HG03575 (cell line): Measurements from ENCODE around the gene TMEM165.

ENCODE experiments used
- ATAC-seq: cut with Tn5 transposase; IDR thresholded peaks from one replicate; pipeline ENCODE4 v1.9.1; 2021; ENCODE audit not compliant: unreplicated experiment, insufficient number of reproducible peaks, low FRiP score; ENCODE audit errors: extremely low read depth

Gene TMEM165

GRCh38 chr4:55440786-55441185 is 45.0 kb downstream of the TMEM165 start:
- no peak for ATAC-seq

GRCh38 chr4:55442541-55442940 is 46.8 kb downstream of the TMEM165 start:
- no peak for ATAC-seq

DNA sequence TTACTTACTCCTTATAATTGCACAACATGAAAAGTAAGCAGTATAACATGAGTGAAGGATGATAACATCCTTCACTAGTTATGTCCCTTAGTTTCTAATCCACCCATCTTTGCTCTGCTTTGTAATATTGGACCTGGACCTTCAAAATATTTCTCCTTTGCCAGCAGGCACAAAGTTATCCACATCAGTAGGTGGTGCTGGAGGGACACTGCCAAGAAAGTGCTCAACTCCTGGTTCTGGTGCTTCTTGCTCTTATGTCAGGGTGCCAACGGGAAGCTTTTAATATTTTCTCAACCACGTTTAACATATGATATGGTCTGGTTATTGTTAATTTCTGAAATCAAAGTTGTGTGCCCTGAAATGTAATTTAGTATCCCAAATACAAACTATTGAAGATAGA is 49.1 kb downstream of the TMEM165 start:
- no peak for ATAC-seq

GRCh38 chr4:55445921-55446577 is 50.3 kb downstream of the TMEM165 start:
- no peak for ATAC-seq

DNA sequence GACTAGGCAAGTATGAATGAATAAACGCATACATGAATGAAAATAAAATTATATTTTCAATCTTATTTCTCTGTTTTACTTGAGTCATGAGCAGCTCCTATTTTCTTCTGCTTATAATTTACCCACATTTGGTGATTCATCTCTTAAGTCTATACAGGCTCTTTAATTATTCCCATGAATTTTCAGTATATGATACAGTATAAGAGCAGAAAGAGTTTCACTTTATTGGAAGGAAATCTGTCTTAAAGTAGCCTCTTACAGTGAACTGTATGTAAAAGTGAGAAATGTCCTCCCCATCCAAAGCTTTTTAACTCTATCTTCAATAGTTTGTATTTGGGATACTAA is 50.8 kb downstream of the TMEM165 start:
- ATAC-seq, result no peak

DNA sequence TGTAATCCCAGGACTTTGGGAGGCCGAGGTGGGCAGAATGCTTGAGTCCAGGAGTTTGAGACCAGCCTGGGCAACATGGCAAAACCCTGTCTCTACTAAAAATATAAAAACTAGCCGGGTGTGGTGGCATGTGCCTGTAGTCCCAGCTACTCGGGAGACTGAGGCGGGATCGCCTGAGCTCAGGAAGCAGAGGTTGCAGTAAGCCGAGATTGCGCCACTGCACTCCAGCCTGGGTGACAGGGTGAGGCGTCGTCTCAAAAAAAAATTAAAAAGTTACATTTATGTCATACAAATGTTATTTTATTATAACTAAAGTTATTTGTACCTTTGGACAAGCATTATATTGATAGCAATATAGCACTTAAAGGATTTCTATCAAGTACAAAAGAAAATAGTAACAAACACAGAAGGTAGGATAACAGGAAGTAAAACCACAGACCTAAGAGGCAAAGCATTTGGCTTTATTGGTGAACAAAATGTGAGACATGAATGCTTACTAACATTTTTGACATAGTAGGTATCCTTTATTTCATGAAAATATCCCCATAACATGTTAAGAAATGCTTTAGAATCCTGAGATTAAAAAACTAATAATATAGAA is 51.5 kb downstream of the TMEM165 start:
- ATAC-seq, result no peak

GRCh38 chr4:55447831-55448230 is 52.1 kb downstream of the TMEM165 start:
- ATAC-seq, result no peak

- no peak for ATAC-seq
Measured at GRCh38 chr4:55450566-55450965, 54.8 kb downstream of the TMEM165 start.

- ATAC-seq, result no peak
Measured at GRCh38 chr4:55458164-55458563, 62.4 kb downstream of the TMEM165 start.

DNA sequence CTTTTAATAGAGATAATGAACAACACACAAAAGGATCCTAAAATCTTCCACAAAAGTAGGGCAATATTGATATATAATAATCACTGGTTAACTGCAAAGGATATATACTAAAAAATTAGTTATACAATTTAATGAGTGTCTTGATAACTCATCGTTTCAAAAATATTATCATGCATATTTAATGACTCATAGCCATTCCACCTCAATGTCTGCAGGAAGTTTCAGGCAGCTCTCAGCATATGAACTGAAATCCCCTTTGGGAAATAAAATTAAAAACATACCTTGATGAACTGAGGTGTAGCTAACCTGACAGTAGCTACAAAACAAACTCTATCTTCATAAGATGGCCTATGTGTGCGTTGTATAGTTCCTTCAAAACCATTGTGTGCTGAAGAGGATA is 62.9 kb downstream of the TMEM165 start:
- no peak for ATAC-seq

GRCh38 chr4:55466001-55466400 is 70.2 kb downstream of the TMEM165 start:
- ATAC-seq, result no peak

GRCh38 chr4:55468724-55469123 is 73.0 kb downstream of the TMEM165 start:
- ATAC-seq, result no peak

DNA sequence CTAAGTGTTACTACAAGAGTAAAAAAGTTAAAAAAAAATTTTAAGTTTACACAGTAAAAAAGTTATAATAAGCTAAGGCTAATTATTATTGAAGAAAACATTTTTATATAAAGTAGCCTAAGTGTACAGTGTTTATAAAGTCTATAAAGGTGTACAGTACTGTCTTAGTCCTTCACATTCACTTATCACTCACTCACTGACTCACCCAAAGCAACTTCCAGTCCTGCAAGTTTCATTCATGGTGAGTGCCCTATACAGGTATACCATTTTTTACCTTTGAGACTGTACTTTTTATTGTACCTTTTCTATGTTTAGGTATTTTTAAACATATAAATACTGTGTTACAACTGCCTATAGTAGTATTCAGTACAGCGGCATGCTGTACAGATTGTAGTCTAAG is 74.2 kb downstream of the TMEM165 start:
- ATAC-seq, result no peak
